Measurements from ENCODE around the gene NRP1.

- TF ChIP-seq CTCF (IDR thresholded peaks at IDR 0.05 in 8 of 11, conservative IDR thresholded peaks at IDR 0.05 in 3 of 11) (no peak), POLR2A (IDR thresholded peaks at IDR 0.05) (no peak), POLR2AphosphoS5 (IDR thresholded peaks at IDR 0.05) (no peak)
Observed at GRCh38 chr10:33154590-33154989, 179.9 kb downstream of the NRP1 start.

Measured in spleen (tissue), 7 donors.